ENCODE measurements around the gene ACYP1.
"Not testable (repeated sequence)": the region's sequence is repeated elsewhere in the genome, so short reads cannot be mapped to it uniquely, and the experiment has no call there.

ACYP1 gene

DNA sequence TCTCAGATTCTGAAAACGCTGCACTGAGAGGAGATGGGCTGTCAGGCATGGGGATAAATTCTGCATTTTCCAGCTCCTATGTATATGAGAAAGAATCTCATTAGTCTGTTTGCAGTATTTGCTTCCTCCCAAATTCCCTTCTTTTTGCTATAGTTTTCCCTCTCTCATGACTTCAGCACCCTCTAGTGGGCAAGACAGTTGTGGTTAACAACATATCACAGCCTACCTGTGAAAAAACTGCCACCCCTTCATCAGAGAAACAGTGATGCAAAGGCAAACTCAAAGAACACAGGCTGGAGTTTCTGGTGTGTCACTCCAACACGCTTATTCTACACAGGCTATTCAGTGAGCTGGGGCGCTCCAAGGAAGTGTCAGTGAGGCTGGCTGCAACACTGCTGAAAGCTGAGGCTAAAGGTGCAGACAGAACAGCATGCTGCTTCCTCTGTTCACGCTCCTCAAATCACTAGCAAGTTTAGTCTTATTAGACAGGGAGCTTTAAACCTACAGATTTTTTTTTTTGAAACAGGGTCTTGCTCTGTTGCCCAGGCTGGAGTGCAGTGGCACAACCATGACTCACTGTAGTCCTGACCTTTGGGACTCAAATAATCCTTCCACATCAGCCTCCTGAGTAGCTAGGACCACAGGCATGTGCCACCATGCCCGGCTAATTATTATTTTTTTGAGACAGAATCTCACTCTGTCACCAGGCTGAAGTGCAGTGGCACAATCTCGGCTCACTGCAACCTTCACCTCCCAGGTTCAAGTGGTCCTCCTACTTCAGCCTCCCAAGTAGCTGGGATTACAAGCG is 24.9 kb upstream of the ACYP1 start:
- DNase-seq (ENCODE audit: insufficient read length), result no peak
- TF ChIP-seq TAF1 (IDR thresholded peaks at IDR 0.05; ENCODE audit: borderline replicate concordance, low read depth, low read length) (no peak), POLR2AphosphoS5 (IDR thresholded peaks at IDR 0.05; ENCODE audit: low read depth, low read length) (no peak), POLR2A (IDR thresholded peaks at IDR 0.05; ENCODE audit: low read depth, low read length) (no peak)
- FAIRE-seq, result no peak

GRCh38 chr14:75088153-75088552 is 24.3 kb upstream of the ACYP1 start:
- DNase-seq (ENCODE audit: insufficient read length), result no peak
- no peak for FAIRE-seq

GRCh38 chr14:75084513-75084912 is 20.7 kb upstream of the ACYP1 start:
- DNase-seq (ENCODE audit: insufficient read length), result no peak
- TF ChIP-seq POLR2A (IDR thresholded peaks at IDR 0.05; ENCODE audit: low read depth, low read length), result no peak
- TF ChIP-seq POLR2AphosphoS5 (IDR thresholded peaks at IDR 0.05; ENCODE audit: low read depth, low read length), result no peak
- no peak for TF ChIP-seq TAF1 (IDR thresholded peaks at IDR 0.05; ENCODE audit: borderline replicate concordance, low read depth, low read length)
- FAIRE-seq, result no peak

More at GRCh38 chr14:75088153-75088552, 24.3 kb upstream of the ACYP1 start:
- TF ChIP-seq TAF1 (IDR thresholded peaks at IDR 0.05; ENCODE audit: borderline replicate concordance, low read depth, low read length) (no peak), POLR2A (IDR thresholded peaks at IDR 0.05; ENCODE audit: low read depth, low read length) (no peak), POLR2AphosphoS5 (IDR thresholded peaks at IDR 0.05; ENCODE audit: low read depth, low read length) (no peak)

DNA sequence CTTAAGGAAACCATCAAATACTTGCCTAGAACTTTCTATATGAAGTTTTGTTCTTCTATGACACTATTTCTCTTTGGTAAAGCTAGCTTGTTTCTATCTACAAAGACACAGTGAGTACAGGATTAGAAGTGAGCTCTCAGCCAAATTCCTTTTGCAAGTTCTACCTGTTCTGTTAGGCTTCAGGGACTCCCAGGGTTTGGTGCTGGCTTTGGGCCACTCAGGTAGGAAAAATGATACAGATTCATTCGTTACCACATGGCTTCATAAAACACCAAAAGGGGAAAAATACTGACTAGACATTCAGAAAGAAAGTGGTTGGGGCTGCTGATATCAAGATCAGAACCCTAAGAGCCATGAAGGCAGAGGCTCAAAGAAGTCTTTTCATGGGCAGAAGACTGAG is 19.4 kb upstream of the ACYP1 start:
- TF ChIP-seq TAF1 (IDR thresholded peaks at IDR 0.05; ENCODE audit: borderline replicate concordance, low read depth, low read length) (no peak), POLR2A (IDR thresholded peaks at IDR 0.05; ENCODE audit: low read depth, low read length) (no peak), POLR2AphosphoS5 (IDR thresholded peaks at IDR 0.05; ENCODE audit: low read depth, low read length) (no peak)
- no peak for FAIRE-seq
- DNase-seq (ENCODE audit: insufficient read length), result no peak

DNA sequence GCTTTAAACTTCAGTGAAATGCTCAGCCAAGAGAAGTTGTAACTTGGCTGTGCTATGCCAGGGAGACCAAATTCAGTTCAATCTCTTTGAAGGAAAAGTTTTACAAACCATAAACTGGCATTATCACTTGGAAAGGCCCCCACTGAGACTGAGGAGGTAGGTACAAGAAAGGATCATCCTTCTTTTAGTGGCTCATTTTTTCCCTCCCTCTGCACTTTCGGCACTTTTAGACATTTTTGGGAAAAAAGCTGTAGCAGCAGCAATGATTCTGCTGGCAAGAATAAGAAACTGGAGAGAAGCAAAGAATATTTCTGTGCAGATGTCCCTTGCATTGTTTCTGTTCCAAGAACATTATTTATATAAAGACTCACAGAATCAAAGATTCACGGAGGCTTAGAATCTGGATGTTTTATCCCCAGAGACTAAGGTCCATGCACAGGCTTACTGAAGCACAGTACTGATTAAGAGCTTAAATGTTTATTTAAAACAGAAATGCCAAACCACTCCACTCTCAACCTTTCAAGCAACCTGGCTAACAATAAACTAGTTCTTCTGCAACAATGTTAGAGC is 17.9 kb upstream of the ACYP1 start:
- FAIRE-seq (no peak), DNase-seq (ENCODE audit: insufficient read length) (no peak)
- TF ChIP-seq POLR2AphosphoS5 (IDR thresholded peaks at IDR 0.05; ENCODE audit: low read depth, low read length), result no peak
- no peak for TF ChIP-seq POLR2A (IDR thresholded peaks at IDR 0.05; ENCODE audit: low read depth, low read length)
- no peak for TF ChIP-seq TAF1 (IDR thresholded peaks at IDR 0.05; ENCODE audit: borderline replicate concordance, low read depth, low read length)

GRCh38 chr14:75079521-75079920 is 15.7 kb upstream of the ACYP1 start:
- FAIRE-seq (no peak), DNase-seq (ENCODE audit: insufficient read length) (no peak)
- TF ChIP-seq POLR2A (IDR thresholded peaks at IDR 0.05; ENCODE audit: low read depth, low read length) (no peak), POLR2AphosphoS5 (IDR thresholded peaks at IDR 0.05; ENCODE audit: low read depth, low read length) (no peak), TAF1 (IDR thresholded peaks at IDR 0.05; ENCODE audit: borderline replicate concordance, low read depth, low read length) (no peak)

DNA sequence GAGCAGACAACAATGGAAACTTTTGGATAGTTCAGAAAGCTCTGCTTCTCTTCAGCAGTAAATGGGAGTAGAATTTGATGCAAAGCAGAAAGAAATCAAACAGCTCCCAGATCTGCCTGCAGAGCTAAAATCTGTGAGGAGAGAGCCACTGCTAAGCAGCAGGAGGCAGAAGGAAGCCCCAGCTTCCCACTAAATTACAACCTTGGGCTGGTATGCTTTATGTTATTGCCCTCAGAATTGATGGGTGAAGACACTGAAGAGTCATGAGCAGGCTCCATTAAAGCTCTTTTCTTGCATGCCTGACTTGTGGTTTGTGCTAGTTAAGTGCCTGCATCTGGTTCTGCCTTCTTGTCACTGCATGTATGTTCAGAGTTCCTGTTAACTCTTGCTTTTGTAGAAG is 14.0 kb upstream of the ACYP1 start:
- no peak for TF ChIP-seq TAF1 (IDR thresholded peaks at IDR 0.05; ENCODE audit: borderline replicate concordance, low read depth, low read length)
- TF ChIP-seq POLR2A (IDR thresholded peaks at IDR 0.05; ENCODE audit: low read depth, low read length), result no peak
- TF ChIP-seq POLR2AphosphoS5 (IDR thresholded peaks at IDR 0.05; ENCODE audit: low read depth, low read length), result no peak
- no peak for FAIRE-seq
- DNase-seq (ENCODE audit: insufficient read length), result no peak

DNA sequence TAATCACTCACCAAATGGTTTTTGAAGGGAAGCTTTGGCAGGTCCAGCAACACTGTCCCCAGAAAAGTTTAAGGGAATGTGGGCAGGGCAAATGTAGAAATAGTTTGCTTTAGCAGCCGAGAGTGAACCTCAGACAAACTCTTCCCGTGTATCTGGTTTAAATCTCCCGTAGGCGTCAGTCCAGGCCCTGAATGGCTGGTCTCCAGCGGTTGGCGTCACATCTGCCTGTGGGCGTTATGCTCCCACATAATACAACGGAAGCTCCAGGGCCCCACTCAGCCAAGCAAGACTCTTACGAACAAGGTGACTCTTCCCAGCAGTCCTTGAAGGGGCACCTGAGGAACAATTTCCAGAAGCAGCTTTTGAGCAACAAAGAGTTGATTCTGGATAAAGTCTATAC is 6.6 kb upstream of the ACYP1 start:
- no peak for FAIRE-seq

DNA sequence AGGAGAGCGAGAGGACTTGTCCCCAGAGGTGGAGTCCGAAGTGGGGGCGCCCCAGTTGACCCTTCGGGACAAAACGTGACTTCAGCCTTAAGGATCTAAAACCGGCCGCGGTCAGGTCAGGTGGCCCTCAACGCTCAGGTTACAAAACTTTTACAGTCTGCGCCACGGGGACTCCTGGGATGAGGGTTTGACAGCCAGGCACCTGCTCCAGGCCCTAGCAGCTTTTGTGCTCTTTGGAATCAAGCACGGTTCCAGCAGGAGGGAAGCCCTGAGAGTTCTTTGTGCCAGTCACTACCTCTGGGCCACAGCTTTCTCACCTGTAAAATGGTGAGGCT is 6.0 kb upstream of the ACYP1 start:
- FAIRE-seq (no peak), DNase-seq (ENCODE audit: insufficient read length) (no peak)
- TF ChIP-seq TAF1 (IDR thresholded peaks at IDR 0.05; ENCODE audit: borderline replicate concordance, low read depth, low read length), result no peak
- no peak for TF ChIP-seq POLR2AphosphoS5 (IDR thresholded peaks at IDR 0.05; ENCODE audit: low read depth, low read length)
- TF ChIP-seq POLR2A (IDR thresholded peaks at IDR 0.05; ENCODE audit: low read depth, low read length), result no peak

More for the DNA sequence above, 6.6 kb upstream of the ACYP1 start:
- no peak for DNase-seq (ENCODE audit: insufficient read length)
- no peak for TF ChIP-seq TAF1 (IDR thresholded peaks at IDR 0.05; ENCODE audit: borderline replicate concordance, low read depth, low read length)
- no peak for TF ChIP-seq POLR2A (IDR thresholded peaks at IDR 0.05; ENCODE audit: low read depth, low read length)
- no peak for TF ChIP-seq POLR2AphosphoS5 (IDR thresholded peaks at IDR 0.05; ENCODE audit: low read depth, low read length)

- no peak for TF ChIP-seq TAF1 (IDR thresholded peaks at IDR 0.05; ENCODE audit: borderline replicate concordance, low read depth, low read length)
- TF ChIP-seq POLR2AphosphoS5 (IDR thresholded peaks at IDR 0.05; ENCODE audit: low read depth, low read length), result 0 out of 2 replicates have a peak, but pooled peaks have one; percentile 42
- peak; percentile 66; the same call in 1 of the 2 replicates for TF ChIP-seq POLR2A (IDR thresholded peaks at IDR 0.05; ENCODE audit: low read depth, low read length)
- FAIRE-seq (peak; percentile 93), DNase-seq (ENCODE audit: insufficient read length) (peak; percentile 69)
These were observed 5.4 kb upstream of the ACYP1 start, which contains the start of gene ZC2HC1C for GRCh38 chr14:75069121-75069810. ZC2HC1C (plus strand) TSS chr14:75069641; CDS start chr14:75070574, 933 bp downstream.

DNA sequence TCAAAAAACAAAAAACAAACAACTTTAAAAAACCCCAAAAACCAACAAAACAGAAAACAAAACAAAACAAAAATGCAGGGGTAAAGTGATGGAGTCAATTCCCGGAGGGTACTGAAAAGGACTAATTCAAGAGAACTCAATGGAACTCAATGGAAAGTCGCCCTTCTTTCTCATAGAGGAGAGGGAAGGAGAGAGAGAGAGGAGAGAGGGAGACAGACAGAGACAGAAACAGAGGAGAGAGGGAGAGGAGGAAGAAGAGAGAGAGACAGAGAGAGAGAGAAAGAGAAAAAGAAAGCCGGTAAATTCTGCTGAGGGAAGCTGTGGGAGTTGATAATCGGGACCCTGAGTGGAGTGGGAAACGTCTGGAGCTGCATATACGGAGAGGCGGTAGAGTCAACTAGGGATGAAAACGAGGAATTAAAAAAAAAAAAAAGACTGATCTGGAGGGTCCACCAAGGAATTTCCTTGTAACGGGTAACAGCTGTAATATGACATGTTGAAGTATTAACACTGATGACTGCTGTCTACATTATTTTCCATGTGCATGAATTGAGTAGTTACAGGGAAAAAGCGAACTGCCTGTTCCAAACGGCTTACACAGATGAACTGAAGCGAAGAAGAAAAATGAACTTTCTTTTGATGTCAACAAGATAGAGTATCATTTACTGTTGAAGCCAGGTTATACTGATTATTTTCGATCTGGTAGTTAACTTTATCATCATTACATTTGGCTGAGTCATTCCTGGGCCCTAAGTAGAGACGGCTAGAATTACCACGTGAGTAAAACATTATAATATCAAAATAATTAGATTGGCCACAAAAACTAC is 4.7 kb upstream of the ACYP1 start:
- TF ChIP-seq POLR2AphosphoS5 (IDR thresholded peaks at IDR 0.05; ENCODE audit: low read depth, low read length), result no peak
- no peak for TF ChIP-seq POLR2A (IDR thresholded peaks at IDR 0.05; ENCODE audit: low read depth, low read length)
- TF ChIP-seq TAF1 (IDR thresholded peaks at IDR 0.05; ENCODE audit: borderline replicate concordance, low read depth, low read length), result no peak

GRCh38 chr14:75067765-75068164 is 3.9 kb upstream of the ACYP1 start:
- DNase-seq (ENCODE audit: insufficient read length); FAIRE-seq: not testable (repeated sequence)

More for the DNA sequence above, 4.7 kb upstream of the ACYP1 start:
- no peak for DNase-seq (ENCODE audit: insufficient read length)
- FAIRE-seq, result no peak
